SK-N-DZ (cell line): ENCODE measurements around the gene LRRC37B. TPM values are rescaled to one million over a fixed set of nuclear protein-coding genes. Genes with fewer than 3 reads are reported as not detected.
A peak's percentile ranks its signal among the peaks of the same experiment; 100 is the strongest.
"Not testable (repeated sequence)": the region's sequence is repeated elsewhere in the genome, so short reads cannot be mapped to it uniquely, and the experiment has no call there.

Experiments used
- DNase-seq: peaks from one replicate; pipeline ENCODE4 v3.0.0-alpha.2; 2015; ENCODE audit warnings: low spot score
- polyA plus RNA-seq, 2 experiments: library from polyadenylated mRNA; depleted of rRNA; stranded (reverse); fragments of >200 nt; gene quantifications; 2 replicates each; pipeline ENCODE4 v1.2.3, GENCODE V29; 2014

The LRRC37B gene
- polyA plus RNA-seq (2014; cell fraction: cytosol; rRNA removed), result 30.0 and 34.9 TPM in 2 replicates
- polyA plus RNA-seq (2014; cell fraction: nucleus; rRNA removed), result 41.8 and 82.8 TPM in 2 replicates

DNA sequence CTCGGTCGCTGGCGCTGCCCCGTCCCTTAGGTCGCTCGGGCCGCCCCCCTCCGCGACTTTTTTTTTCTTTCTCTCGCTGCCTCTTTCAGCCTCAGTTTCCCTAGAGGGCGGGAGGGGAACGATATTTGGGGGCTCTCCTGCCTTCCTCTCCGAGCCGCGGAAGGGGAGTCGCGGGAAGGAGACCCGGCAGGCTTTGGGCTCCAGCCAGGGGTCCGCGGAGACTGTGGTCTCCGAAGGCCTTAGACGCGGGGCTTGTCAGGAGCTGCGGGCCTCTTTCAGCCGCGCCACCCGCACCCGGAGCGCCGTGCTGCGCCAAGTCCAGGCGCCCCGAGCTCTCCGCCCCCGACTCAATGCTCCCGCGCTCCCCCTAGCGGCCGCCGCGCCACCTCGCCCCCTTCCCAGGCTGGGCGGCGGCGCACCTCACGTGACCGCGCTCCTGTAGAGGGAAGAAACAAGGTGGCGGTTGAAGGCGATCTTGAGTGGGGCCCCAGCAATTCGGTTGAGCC is at the start of gene LRRC37B:
LRRC37B (plus strand) TSS at position 427 of the 506 bp plus-strand sequence. CDS start 14,010 bp downstream, outside the sequence.
- peak; percentile 87 for DNase-seq

DNA sequence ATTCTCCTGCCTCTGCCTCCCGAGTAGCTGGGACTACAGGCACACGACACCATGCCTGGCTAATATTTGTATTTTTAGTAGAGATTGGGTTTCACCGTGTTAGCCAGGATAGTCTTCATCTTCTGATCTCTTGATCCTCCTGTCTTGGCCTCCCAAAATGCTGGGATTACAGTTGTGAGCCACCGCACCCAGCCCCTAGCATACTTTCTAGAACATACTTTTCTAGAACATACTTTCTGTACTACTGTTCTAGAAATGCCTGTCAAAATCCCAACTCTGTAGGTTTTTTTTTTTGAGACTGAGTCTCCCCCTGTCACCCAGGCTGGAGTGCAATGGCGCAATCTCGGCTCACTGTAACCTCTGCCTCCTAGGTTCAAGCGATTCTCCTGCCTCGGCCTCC is 43.1 kb upstream of the LRRC37B start:
- DNase-seq, result not testable (repeated sequence)

DNA sequence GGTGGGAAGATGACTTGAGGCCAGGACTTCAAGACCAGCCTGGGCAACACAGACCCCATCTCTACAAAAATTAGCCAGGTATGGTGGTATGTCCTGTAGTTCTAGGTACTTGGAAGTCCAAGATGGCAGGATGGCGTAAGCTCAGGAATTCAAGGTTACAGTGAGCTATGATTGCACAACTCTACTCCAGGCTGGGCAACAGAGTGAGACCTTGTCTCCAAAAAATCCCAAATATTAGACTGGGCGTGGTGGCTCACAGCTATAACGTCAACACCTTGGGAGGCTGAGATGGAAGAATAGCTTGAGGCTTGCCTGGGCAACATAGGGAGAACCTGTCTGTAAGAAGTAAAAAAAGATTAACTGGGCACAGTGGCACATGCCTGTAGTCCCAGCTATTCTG is 39.5 kb upstream of the LRRC37B start:
- DNase-seq, result no peak

DNA sequence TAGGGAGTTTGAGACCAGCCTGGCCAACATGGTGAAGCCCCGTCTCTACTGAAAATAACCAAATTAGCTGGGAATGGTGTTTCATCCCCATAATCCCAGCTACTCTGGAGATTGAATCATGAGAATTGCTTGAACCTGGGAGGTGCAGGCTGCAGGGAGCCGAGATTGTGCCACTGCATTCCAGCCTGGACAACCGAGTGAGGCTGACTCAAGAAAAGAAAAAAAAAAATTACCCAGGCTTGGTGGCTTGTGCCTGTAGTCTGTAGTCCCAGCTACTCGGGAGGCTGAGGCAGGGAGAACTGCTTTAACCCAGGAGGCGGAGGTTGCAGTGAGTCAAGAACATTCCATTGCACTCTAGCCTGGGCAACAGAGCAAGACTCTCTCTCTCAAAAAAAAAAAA is 36.8 kb upstream of the LRRC37B start:
- not testable (repeated sequence) for DNase-seq

DNA sequence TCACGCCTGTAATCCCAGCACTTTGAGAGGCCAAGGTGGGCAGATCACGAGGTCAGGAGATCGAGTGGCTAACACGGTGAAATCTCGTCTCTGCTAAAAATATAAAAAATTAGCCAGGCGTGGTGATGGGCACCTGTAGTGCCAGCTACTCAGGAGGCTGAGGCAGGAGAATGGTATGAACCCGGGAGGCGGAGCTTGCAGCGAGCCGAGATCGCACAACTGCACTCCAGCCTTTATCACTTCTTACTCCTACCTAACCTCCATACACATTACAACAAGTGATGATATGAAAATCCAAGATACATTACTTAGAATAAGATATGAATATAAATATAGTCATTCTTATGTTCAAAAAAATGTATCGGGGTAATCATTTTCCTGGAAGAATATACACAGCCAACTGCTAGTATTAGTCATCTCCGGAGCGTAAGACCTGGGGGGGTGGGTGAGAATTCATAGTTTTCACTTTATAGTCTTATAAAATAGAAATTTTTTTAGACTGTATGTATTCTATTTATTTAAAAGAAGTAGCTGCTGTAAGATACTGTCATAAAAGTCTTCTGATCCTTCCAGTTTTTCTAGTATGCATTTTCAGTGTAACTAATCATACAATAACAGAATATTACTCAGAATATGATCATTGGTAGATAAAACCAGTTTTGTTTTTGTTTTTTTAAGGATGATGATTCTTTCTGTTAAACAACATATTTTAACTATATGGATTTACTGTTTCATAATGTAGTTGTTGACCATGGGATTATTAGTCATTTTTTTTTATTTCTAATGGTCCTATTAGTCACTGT is 32.7 kb upstream of the LRRC37B start:
- not testable (repeated sequence) for DNase-seq

DNA sequence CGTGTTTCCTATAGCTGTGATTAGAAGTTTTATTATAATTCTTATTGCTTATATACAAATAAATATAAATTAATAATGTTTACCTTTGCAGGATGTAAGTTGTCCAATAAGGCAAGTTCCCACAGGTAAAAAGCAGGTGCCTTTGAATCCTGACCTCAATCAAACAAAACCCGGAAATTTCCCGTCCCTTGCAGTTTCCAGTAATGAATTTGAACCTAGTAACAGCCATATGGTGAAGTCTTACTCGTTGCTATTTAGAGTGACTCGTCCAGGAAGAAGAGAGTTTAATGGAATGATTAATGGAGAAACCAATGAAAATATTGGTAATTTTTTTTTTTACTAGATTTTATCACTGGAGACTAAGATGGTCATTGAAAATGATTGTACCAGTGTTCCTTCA is 31.8 kb upstream of the LRRC37B start:
- DNase-seq, result not testable (repeated sequence)

DNA sequence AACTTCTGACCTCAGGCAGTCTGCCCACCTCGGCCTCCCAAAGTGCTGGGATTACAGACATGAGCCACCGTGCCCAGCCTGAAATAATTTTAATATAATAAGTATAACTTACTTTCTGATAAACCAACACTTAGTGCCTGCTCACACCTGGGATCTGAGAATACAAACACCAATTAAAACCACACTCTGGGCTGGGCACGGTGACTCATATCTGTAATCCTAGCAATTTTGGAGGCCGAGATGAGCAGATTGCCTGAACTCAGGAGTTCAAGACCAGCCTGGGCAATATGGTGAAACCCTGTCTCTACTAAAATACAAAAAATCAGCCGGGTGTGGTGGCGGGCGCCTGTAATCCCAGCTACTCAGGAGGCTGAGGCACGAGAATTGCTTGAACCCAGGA is 15.4 kb upstream of the LRRC37B start:
- not testable (repeated sequence) for DNase-seq

DNA sequence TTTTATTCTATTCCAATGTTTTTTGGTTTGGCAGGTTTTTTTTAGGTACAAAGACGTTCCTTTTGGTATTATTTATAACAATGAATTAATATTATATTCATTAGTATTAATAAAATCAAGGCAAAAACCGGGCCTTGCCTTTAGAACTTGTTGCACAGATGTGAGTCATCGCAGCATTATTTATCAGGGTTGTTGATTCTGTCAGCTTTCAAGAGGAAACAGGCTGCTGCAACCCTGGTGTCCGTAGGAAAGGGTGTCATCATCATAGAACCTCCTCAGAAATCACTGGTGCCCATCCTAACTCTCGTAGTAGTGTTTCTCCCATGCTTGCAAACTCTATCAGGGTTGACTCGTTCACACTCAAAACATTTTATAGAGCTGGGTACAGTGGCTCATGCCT is 10.2 kb upstream of the LRRC37B start:
- no peak for DNase-seq

DNA sequence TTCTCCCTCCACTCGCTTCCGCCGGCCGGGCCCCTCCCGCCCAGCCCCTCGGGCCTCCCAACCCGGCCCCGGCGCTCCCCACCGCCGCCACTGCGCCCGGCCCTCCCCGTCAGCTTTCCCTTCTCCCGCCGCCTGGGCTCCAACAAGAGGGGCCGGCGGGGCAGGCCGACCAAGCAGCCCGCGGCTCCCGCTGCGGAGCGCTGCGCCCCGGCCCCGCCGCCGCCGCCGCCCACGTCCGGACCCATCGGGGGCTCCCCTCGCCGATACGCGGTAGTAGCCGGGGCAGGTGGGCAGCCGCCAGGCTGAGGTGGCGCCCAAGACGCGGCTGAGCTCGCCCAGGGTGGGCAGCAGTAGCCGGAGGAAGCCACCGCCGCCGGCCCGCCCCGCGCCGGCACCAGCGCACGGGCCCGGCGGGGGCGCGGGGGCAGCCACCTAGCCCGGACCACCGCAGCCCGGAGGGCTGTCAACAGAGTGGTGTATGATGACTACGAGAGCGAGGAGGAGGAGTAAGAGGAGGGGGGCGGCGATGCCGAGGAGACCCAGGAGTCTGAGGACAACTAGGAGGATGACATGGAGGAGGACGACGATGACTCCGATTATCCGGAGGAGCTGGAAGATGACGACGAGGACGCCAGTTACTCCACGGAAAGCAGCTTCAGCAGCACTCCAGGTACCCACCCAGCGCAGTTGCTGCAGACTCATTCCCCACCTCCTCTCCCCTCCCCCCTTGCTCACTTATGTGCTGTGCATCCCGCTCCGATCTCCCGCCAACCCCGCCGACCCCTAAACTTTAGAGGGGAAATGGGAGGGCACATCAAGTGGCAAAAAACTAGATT is 498 bp downstream of the LRRC37B start:
- DNase-seq, result peak; percentile 73

DNA sequence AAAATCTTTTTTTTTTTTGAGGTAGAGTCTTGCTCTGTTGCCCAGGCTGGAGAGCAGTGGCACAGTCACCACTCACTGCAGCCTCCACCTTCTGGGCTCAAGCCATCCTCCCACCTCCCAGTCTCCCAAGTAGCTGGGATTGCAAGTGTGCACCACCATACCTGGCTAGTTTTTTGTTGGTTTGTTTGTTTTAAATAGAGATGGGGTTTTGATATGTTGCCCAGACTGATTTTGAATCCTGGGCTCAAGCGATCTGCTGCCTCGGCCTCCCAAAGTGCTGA is 2.0 kb downstream of the LRRC37B start:
- DNase-seq, result no peak

DNA sequence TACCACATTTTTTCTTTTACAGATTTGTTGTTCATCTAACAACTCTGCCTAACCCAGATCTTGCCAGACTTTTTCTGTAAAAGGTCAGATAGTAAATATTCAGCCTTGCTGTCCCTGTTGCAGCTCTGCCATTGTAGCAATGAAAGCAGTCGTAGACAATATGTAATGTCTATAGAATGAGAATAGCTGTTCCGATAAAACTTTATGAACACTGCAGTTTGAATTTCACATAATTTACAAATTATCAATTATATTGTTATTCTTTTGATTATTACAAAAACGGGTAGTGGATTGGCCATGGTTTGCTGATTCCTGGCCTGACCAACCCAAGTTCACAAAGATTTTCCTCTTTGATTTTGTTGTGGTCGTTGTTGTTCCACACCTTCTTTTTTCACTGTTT is 2.9 kb downstream of the LRRC37B start:
- DNase-seq, result no peak

DNA sequence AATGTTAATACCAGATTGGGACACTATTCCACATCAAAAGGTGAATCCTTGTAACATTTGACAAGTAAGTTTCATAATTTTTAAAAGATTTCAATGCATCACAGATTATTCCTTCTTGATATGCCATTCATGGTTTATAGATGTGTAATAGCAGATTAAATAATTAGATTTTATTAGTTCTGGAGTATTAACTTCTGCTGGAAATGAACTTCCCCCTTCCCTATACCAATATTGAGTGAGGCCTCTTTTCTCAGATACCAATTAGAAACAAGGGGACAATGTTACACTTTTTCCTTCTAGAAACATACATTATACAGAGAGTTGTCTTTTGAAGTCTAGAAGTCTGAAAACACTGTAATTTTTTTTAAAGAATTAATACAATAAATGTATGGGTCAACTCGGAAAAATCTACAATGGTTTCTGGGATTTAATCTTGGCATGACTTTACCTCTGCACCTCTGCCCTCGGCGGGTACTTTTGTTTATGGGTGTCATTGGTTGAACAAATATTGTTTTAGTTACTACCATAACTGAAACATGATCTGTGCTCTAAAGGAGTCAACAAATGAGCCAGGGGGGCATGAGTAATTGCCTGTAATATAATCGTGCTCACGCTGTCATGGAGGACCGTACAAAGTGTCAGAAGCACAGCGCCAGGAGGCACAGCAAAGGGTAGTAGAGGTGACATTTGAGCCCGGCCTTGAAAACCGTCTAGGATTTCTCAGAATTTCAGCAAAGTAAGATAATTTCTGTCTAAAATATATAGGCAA is 8.2 kb downstream of the LRRC37B start:
- no peak for DNase-seq

DNA sequence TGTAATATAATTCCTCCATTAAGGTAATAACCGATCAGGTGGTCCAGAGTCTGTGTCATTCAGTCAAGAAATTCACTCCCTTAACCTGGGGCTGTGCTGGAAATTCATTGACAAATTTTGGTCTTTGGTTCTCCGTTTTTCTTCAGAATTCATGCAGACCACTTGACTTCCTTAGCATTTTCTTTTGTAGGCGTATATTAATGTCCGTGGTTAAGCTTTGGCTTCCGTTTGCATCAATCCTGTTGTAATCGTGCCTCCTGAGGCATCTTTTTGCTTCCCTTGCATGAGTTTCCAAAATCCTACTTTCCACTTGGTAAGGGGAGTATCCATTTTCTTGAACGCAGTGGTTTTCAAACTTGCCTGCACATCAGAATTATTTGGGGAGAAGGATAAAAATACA is 9.0 kb downstream of the LRRC37B start:
- DNase-seq, result no peak

DNA sequence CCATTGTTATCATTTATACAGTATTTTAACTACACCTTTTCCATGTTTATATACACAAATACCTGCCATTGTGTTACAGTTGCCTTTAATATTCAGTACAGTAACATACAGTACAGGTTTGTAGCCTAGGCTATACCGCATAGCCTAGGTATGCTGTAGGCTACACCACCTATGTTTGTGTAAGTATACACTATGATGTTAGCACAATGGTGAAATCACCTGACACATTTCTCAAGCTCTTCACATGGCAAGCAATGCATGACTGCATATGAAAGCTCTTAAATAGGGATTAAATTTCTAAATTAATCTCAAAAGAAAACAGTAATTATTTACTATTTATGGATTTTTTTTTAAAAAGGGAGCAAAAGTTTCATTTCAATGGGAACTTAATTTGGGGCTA is 12.0 kb downstream of the LRRC37B start:
- no peak for DNase-seq

DNA sequence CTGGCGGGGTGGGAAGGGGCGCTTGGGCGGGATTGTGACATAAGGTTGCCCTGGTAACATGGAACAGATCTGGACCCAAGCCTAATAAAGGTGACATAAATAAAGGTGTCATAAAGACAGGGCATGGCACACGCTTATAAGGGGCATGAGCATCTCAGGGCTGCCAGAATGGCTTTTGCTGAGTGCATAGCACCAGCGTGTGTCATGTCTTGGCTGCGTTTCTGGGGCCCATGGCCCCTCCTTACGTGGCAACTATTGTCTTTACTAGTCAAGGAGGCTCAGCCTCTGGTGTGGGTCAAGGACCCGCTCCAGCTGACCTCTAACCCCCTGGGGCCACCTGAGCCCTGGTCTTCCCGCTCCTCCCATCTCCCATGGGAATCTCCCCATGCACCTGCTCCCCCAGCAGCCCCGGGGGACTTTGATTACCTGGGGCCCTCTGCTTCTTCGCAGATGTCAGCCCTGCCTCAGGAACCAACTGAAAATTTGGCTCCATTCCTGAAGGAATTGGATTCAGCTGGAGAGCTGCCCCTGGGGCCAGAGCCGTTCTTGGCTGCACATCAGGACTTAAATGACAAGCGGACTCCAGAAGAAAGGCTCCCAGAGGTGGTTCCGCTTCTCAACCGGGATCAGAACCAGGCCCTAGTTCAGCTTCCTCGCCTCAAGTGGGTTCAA is 13.9 kb downstream of the LRRC37B start:
- DNase-seq, result no peak

DNA sequence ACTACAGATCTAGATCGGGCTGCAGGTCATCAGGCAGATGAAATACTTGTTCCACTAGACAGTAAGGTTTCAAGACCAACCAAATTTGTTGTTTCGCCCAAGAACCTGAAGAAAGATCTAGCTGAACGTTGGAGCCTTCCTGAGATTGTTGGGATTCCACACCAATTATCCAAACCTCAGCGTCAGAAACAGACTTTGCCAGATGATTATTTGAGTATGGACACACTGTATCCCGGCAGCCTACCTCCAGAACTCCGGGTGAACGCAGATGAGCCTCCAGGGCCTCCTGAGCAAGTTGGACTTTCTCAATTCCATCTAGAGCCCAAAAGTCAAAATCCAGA is 14.4 kb downstream of the LRRC37B start:
- DNase-seq, result no peak

DNA sequence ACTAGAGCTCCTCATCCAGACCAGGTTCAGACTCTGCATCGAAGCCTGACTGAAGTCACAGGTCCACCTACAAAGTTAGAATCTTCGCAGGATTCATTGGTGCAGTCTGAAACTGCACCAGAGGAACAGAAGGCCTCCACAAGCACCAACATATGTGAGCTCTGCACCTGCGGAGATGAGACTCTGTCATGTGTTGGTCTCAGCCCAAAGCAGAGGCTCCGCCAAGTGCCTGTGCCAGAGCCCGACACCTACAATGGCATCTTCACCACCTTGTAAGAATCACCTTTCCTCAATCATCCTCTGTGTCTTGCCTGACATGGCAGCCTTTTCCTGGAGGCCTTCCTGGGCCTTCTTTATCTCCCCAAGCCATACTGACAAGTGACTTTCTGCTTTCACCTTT is 15.4 kb downstream of the LRRC37B start:
- not testable (repeated sequence) for DNase-seq

DNA sequence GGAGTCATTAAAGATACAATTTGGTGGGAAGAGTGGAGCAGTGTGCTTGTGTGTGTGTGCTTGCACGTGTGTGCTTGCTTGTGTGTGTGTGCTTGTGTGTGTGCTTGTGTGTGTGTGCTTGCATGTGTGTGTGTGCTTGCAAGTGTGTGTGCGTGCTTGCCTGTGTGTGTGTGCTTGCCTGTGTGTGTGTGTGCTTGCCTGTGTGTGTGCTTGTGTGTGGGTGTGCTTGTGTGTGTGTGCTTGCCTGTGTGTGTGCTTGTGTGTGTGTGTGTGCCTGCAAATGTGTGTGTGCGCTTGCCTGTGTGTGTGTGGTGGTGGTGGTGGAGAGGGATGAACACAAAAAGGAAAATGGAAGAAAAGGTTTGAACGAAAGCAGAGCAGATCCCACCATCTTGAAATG is 20.1 kb downstream of the LRRC37B start:
- DNase-seq, result not testable (repeated sequence)

DNA sequence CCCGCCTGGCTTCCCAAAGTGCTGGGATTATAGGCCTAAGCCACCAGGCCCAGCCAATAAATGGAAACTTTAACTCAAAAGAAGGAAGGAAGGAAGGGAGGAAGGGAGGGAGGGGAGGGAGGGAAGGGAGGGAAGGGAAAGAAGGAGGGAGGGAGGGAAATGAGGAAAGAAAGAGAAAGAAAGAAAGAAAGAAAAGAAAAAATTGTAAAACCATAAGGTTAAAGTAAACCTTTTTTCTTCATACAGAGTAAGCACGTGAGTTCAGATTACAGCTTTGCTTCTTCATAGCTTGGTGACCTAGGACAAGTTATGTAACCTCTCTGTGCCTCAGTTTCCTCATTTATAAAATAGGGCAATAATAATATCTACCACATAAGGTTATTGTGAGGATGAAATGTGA is 26.0 kb downstream of the LRRC37B start:
- no peak for DNase-seq

DNA sequence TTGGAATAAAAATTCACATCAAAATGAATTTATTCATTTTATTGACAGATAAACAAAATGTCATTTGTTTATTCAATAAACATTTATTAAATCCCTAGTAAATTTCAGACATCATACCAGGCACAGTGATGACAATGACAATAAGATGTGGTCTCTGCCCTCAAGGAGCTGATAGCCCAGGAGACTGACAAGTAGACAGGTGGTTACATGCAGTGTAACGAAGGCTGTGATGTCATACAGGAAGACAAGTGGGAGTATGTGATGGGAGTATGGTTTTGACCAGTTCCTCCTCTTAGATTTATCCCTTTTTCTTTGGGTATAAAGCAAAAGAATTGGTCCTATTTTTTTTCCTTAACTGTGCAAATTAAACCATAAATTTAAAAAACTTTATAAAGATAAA is 26.6 kb downstream of the LRRC37B start:
- DNase-seq, result not testable (repeated sequence)

DNA sequence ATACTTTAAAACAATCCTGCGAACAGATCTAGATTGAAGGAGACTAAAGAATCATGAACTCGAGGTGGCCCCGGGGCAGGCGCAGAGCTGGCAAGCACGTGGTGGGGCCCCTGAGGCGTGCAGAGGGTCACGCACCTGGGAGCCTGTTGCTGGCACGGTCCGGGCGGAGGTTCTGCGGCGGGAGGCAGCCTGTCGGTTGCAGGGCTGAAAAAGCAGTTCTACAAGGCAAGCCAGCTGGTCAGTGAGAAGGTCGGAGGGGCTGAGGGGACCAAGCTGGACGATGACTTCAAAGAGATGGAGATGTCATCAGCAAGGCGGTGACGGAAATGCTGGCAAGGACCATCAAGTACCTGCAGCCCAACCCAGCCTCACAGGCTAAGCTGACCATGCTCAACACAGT is 33.1 kb downstream of the LRRC37B start:
- not testable (repeated sequence) for DNase-seq
